ENCODE results near the gene NKPD1.

The NKPD1 gene

DNA sequence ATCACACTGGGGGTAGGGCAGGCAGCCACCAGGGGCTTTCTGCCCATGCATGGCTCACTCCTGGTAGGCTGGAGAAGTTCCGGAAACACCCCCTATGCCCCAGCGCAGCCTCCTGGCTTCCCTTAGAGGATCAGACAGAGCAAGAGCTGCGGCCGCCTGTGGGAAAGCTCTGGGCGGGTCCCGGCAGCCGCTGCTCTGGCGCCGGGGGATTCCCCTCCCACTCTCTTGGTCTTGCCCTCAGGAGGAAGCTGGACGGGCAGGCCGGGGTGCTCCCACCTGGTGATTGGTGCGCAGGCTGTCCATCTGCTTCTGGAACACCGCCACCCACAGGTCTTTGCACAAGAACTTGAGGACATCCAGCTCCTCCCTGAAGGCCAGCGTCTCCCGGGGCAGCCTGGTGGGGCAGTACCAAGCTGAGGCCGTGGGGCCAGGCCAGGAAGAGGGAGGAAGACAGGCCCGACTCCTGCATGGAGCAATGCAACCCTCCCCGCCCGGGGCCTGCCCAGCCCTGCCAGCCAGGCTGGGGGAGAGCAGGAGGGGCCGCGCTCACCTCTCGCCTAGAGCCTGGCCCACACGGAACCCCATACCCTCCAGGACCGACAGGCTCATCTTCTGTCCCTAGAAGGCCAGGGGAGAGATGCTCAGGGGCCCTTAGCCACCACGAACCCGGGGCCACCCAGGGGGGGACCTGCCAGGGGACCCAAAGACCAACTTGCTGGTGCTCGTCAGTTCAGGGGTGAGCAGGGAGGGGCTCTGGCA, 4.0 kb upstream of the NKPD1 start:
- Mint-ChIP-seq H3K36me3 (ENCODE audit: low read depth) (no peaks in the 10 kb centered on the region), H3K4me3 (no peak overlapping the region), H3K27ac (no peak overlapping the region), H3K27me3 (no peaks in the 10 kb centered on the region), H3K9me3 (no peaks in the 10 kb centered on the region), H3K4me1 (peaks cover 19% of the 10 kb centered on the region)
- DNase-seq, result peak; percentile 82
- ATAC-seq, result peak; percentile 96

DNA sequence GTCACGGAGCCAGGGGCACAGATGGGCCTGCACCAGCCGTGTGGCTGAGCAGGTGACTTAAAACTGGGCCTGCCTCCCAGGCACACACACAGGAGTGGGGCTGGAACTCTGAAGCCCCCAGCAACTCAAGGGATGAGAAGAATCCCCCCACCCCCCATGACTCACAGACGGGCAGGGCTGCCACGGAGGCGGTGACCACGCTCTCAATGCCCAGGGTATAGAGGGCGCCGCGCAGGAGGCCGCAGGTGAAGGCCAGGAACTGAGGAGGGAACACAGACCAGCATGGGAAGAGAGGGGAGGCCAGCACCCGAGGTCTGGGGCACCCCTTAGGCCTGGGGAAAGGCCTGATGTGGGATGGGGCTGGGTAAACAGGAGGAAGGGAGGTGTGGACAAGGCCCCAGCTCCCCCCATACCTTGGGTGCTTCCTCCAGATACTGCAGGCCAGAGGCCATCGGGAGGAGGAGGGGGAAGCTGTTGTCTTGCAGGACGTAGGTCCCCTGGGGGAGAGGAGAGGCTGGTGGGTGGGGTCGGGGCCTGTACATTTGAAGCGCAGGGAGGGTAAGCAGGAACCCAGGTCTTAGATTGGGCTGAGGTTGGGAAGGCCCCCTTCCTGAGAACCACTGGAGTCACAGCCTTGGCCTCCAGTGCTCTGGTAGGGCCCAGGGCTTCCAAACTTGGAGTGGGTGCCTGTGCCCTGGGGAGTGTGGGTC, 3.1 kb upstream of the NKPD1 start:
- H3K36me3 Mint-ChIP-seq (ENCODE audit: low read depth), result no peaks in the 10 kb centered on the region
- no peak for ATAC-seq
- no peak overlapping the region for H3K4me3 Mint-ChIP-seq
- peaks cover 19% of the 10 kb centered on the region for H3K4me1 Mint-ChIP-seq
- H3K27ac Mint-ChIP-seq, result peak overlapping the region; percentile 71
- no peaks in the 10 kb centered on the region for H3K27me3 Mint-ChIP-seq
- H3K9me3 Mint-ChIP-seq, result no peaks in the 10 kb centered on the region
- no peak for DNase-seq

DNA sequence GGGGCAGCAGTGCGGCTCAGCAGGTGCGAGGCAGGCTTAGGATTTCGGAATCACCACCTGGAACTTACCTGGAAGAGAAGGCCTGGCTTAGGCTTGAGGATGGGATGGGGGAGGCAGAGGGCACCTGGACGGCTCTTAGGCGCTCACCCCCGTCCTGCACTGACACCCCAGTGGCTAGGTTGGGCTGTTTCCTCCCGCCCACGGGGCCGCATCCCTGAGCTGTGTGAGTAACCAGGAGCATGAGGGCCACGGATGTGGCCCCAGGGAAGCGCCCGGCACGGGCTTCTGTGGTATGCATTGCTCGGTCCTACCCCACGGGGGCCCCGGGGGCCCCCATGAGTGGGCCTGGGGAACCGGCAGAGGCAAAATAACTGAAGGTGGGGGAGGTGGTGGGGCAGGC, 2.4 kb upstream of the NKPD1 start:
- Mint-ChIP-seq H3K9me3 (no peaks in the 10 kb centered on the region), H3K36me3 (ENCODE audit: low read depth) (no peaks in the 10 kb centered on the region), H3K4me3 (no peak overlapping the region), H3K4me1 (peaks cover 19% of the 10 kb centered on the region), H3K27me3 (peaks cover 2% of the 10 kb centered on the region), H3K27ac (no peak overlapping the region)
- no peak for DNase-seq
- ATAC-seq, result no peak

DNA sequence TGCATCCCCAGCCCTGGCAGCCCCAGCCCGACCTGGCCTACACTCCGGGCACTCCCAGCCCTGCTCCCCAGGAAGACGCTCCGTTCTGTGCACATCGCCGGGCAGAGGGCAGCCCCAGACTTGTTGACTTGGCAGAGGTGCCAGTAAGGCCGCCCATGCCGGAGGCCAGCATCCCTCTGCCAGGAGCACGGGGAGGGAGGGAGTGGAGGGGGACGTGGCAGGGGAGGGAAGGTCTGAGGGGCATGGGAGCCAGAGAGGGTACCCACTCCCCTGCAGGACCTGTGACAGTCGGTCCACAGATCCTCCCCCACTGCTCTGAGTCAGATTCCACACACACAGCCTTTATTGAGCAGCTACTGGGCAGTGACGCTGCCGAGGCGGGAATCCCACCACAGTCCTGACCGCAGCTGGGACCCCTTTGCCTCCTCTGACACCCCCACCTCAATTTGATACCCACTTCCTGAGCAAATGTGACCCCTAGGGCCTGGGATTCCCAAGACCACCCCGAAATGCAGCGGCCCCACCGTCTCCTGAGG, 1.9 kb upstream of the NKPD1 start:
- Mint-ChIP-seq H3K4me1 (peaks cover 19% of the 10 kb centered on the region), H3K36me3 (ENCODE audit: low read depth) (no peaks in the 10 kb centered on the region), H3K27ac (no peak overlapping the region), H3K27me3 (peaks cover 5% of the 10 kb centered on the region), H3K9me3 (no peaks in the 10 kb centered on the region), H3K4me3 (no peak overlapping the region)
- ATAC-seq (no peak), DNase-seq (no peak)

DNA sequence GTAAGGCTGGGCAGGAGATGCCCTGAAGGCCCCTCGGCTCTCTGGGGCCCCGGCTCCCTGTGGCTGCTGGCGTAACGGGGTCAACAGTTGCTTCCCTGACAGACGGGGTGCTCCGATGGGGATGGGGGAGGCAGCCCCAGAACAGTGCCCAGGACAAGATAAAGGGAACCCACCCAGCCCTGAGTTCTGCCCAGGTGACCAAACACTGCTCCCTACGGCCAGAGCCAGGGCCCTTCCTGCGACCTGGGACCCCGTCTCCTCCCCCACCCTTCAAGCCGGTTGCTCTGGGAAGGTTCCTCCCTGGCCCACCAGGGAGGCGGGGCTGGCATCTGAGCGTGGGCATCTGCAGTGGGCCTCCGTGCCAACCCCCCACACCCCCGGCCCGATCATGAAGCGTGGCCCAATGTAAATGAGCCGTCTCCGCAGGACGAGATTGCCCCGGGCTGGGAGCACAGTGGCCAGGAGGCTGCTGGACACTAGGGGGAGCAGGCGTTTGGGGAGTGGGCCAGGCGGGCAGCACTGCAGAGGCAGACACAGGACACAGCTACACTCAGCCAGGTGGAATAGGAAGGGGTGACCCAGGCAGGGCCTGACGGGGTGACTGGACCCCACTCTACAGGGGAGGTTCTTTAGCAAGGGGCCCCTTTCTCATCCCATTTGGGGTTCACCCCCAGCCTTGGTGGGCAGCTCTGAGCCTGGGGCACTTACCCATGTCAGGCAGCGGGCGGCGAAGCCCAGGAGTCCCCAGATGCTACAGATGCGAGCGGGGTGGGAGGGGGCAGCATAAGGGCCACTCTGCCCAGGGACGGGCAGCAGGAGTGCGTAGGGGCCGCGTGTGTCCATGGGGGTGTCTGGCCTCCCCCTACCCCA, 1.2 kb upstream of the NKPD1 start:
- peaks cover 7% of the 10 kb centered on the region for H3K27me3 Mint-ChIP-seq
- H3K4me1 Mint-ChIP-seq, result peaks cover 19% of the 10 kb centered on the region
- H3K9me3 Mint-ChIP-seq, result no peaks in the 10 kb centered on the region
- no peak overlapping the region for H3K4me3 Mint-ChIP-seq
- no peaks in the 10 kb centered on the region for H3K36me3 Mint-ChIP-seq (ENCODE audit: low read depth)
- no peak for DNase-seq
- H3K27ac Mint-ChIP-seq, result no peak overlapping the region
- no peak for ATAC-seq

DNA sequence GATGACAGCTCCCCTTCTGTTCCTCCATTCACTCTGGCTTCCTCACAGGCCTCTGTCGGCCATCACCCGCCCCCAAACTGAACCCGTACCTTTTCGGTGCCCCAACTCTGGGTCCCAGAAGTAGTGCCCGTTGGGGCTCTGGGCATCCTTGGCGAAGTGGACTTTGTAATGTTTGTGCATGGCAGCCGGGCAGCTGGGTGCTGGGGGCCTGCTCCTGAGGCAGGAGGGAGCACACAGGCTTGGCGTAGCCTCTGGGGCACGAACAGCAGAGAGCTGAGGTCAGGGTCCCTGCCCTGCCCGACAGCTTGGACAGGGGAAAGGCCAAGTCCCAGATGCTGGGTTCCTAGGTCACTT, 834 bp downstream of the NKPD1 start:
- no peaks in the 10 kb centered on the region for H3K9me3 Mint-ChIP-seq
- no peak for ATAC-seq
- no peak overlapping the region for H3K27ac Mint-ChIP-seq
- no peaks in the 10 kb centered on the region for H3K36me3 Mint-ChIP-seq (ENCODE audit: low read depth)
- peaks cover 12% of the 10 kb centered on the region for H3K27me3 Mint-ChIP-seq
- H3K4me3 Mint-ChIP-seq, result no peak overlapping the region
- peaks cover 14% of the 10 kb centered on the region for H3K4me1 Mint-ChIP-seq
- DNase-seq, result no peak

DNA sequence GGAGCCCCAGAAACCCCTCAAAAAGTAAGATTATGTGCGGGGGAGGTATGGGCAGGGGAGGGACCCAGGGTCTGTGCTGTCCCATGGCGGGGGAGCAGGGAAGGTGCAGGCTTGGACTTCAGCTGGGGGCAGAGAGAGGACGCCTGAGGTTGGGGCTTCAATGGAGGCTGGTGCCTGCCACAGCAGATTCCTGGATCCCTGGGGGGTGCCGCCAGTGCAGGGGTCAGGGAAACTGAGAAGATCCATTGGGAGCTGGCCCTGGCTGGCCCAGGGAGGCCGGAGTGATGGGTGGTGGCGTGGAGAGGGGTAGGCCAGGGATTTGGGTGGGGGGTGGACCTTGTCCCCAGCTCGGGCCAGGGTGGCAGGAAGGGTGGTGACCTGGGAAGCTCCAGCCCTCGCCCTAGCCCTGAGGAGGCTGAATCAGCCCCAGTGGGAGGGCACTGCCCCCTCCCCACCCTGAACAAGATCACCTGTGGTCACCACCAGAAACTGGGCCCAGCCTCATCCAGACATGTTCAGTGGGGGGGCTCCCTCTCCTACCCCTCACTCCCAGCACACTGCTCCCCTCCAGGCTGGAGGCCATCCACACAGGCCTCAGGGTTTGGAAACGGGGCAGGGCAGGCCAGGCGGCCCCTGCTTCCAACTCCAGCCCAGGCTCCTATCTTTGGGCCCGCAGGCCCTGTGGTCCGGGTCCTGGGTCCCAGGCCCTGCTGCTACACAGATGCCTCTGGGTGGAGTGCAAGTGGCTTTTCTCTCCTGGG, 1.4 kb downstream of the NKPD1 start:
- DNase-seq (no peak), ATAC-seq (no peak)
- Mint-ChIP-seq H3K36me3 (ENCODE audit: low read depth) (no peaks in the 10 kb centered on the region), H3K4me1 (peaks cover 12% of the 10 kb centered on the region), H3K27me3 (peaks cover 14% of the 10 kb centered on the region), H3K27ac (no peak overlapping the region), H3K9me3 (no peaks in the 10 kb centered on the region), H3K4me3 (no peak overlapping the region)

DNA sequence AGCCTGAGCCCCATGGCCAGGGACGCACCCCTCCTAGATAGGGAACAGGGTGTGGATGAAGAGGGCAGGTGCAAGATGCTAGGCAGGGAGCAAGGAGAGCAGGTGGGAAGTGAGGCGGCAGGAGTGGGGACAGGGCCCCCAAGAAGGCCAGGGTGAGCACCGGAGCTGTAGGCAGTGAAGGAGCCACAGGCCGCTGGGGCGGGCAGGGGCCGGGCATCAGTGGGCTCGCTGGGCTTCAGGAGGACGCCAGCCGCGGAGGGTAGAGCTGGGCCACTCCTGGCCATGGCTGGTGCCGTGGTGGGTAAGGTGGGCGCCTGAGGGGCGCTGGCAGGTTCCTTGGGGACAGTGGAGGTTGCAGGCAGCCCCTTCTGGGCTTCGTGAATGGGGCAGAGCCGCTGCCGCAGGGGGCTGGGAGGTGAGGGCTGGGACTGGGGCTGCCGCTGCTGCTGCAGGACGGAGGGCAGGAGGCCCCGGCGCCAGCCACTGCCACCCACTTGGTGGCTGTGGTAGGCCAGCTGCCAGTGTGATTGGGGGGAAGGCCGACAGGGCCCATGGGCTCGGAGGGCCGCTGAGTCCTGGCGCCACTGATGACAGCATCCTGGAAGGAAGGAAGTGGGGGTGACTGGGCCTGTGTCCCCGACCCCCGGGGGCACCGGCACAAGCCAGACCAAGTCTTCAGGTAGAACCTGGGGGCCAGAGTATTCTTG, 2.1 kb downstream of the NKPD1 start:
- no peak for ATAC-seq
- Mint-ChIP-seq H3K27me3 (peaks cover 22% of the 10 kb centered on the region), H3K27ac (no peak overlapping the region)

DNA sequence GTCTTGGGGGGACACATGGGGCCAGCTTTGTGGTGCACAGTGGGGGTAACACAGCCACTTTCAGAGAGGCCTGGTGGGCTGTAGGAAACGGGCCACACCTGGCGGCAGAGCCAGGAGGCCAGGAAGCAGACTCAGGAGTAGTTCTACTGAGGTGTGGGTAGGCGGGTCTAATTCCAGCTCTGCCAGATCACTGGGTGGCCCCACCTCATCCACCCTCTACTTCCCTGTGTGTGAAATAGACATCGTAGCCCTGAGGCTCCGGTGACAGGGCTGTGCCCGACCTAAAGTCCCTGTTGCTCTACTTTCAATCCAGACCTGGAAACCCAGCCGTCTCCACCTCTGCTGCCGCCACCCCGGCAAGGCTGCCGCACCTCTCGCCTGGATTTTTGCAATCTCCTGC, 4.0 kb downstream of the NKPD1 start:
- H3K9me3 Mint-ChIP-seq, result no peaks in the 10 kb centered on the region

More for the DNA sequence above, 2.1 kb downstream of the NKPD1 start:
- Mint-ChIP-seq H3K4me1 (peaks cover 11% of the 10 kb centered on the region), H3K36me3 (ENCODE audit: low read depth) (no peaks in the 10 kb centered on the region), H3K9me3 (no peaks in the 10 kb centered on the region), H3K4me3 (no peak overlapping the region)
- no peak for DNase-seq

DNA sequence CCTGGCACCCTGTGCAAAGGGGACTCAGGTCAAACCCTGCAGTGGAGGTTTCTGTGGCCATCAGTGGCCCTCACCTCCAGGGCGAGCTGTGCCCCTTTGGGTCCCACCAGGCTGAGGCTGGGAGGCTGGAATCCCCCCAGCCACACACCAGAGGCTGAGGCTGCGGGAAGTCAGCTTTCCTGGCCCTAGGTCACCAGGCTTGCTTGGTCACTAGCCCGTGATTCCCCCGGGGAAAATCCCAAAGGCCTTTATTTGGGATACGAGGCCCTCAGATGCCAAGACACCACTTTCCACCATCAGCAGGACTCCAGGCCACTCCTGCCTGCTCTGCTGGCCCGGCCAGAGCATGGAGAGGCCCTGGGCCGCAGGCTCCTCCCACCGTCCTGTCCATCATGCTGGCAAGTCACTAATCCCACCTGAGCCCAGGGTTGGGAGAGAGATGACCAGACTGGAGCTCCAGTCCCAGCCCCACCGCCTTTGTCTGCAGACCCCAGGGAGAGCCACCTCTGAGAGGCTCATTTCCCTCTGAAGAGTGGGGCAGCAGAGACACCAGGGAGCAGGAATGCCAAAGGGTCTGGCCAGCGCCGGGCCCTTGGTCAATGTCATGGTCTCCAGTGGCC, 4.7 kb downstream of the NKPD1 start:
- Mint-ChIP-seq H3K9me3 (no peaks in the 10 kb centered on the region), H3K4me3 (no peak overlapping the region), H3K27ac (no peak overlapping the region), H3K27me3 (peaks cover 31% of the 10 kb centered on the region), H3K4me1 (peaks cover 16% of the 10 kb centered on the region), H3K36me3 (ENCODE audit: low read depth) (peaks cover 3% of the 10 kb centered on the region)
- DNase-seq, result no peak
- no peak for ATAC-seq

More for the DNA sequence above, 4.0 kb downstream of the NKPD1 start:
- no peak overlapping the region for H3K27ac Mint-ChIP-seq
- H3K27me3 Mint-ChIP-seq, result peaks cover 27% of the 10 kb centered on the region
- ATAC-seq (no peak), DNase-seq (no peak)
- H3K36me3 Mint-ChIP-seq (ENCODE audit: low read depth), result peaks cover 3% of the 10 kb centered on the region
- no peak overlapping the region for H3K4me3 Mint-ChIP-seq
- H3K4me1 Mint-ChIP-seq, result peaks cover 14% of the 10 kb centered on the region

DNA sequence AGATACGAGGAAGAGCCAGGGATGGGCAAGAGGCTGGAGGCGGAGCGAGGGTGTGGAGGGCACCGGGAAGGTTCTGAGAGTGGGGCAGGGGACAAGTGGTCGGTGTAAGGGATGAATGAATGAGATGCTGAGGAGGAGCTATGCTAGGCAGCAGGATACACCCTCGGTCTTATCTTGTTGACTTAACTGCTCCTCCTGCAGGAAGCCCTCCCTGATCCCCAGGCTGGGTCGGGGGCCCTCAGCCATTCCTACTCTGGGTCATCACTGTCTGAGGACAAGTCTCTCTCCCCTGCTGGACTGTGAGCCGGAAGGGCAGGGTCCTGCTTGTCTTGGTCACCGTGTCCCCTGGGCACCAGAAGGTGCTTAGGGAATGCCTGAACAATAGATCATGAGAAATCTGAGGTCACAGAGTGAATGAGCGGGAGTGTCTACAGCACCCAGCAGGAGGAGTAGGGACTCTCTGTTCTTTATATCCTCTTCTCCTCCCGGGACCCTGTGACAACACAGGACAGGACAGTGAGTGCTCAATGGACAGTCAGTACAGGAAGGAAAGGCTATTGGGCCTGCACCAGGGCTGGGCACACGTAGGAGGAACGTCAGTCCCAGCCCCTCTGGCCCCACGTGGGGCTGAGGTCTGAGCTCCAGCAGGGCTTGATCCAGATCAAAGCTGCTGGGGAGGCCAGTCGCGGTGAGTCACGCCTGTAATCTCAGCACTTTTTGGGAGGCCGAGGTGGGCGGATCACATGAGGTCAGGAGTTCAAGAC, 6.5 kb downstream of the NKPD1 start:
- no peak for DNase-seq
- H3K27me3 Mint-ChIP-seq, result peaks cover 31% of the 10 kb centered on the region

DNA sequence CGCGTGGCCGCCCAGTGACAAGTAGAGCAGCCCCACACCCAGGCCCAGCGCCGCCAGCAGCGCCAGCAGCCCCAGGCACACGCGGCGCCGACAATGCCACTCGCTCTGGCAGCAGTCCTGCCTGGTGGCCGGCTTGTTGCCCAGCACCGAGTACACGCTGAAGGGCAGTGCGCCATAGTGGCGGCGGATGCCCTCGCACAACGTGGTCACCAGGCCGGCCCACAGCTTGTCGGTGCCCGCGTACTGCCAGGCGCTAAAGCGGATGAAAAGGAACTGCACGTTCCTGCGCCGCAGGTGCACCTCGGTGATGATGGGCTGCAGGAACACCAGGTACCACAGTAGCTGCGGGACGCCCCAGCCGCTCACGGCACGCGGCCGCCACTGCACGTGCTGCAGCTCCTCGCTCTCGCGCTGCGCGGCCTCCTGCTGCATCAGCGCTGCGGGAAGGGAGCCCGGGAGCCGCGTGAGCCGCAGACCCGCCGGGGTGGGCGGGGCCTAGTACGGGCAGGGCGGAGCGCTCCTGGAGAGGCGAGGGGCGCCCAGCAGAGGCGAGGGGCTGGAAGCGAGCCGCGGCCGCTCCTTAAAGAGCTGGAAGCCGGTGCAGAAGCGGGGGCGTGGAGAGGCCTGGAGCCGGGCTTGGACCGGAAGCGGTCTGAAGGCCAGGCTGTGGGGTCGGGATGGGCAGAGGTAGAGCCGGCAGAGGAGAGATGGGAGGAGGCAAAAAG, 7.3 kb downstream of the NKPD1 start:
- Mint-ChIP-seq H3K4me1 (peaks cover 20% of the 10 kb centered on the region), H3K36me3 (ENCODE audit: low read depth) (peaks cover 3% of the 10 kb centered on the region), H3K27ac (no peak overlapping the region), H3K27me3 (peaks cover 31% of the 10 kb centered on the region), H3K4me3 (peak overlapping the region; percentile 40), H3K9me3 (no peaks in the 10 kb centered on the region)
- DNase-seq (peak; percentile 41), ATAC-seq (no peak)

More for the DNA sequence above, 6.5 kb downstream of the NKPD1 start:
- Mint-ChIP-seq H3K27ac (no peak overlapping the region), H3K4me1 (peaks cover 18% of the 10 kb centered on the region), H3K4me3 (peak overlapping the region; percentile 40), H3K36me3 (ENCODE audit: low read depth) (peaks cover 3% of the 10 kb centered on the region), H3K9me3 (no peaks in the 10 kb centered on the region)
- no peak for ATAC-seq
